ENCODE results near the gene SULT2B1.
A peak's percentile ranks its signal among the peaks of the same experiment; 100 is the strongest.

SULT2B1 gene

GRCh38 chr19:48635263-48635965, 83.4 kb downstream of the SULT2B1 start:
- Histone ChIP-seq H3K18ac (ENCODE audit: low read depth in 1 of 2, low read length in 2 of 2) (peak overlapping the region; percentile 95 to 97), H2BK5ac (ENCODE audit: low read depth, low read length, poor library complexity, severe bottlenecking) (peak overlapping the region; percentile 68), H3K4ac (ENCODE audit: low read depth in 1 of 2, low read length in 2 of 2) (peak overlapping the region; percentile 65 to 77), H2AK5ac (ENCODE audit: low read length, severe bottlenecking) (peak overlapping the region; percentile 97), H3K23ac (ENCODE audit: low read length in 2 of 2) (no peak overlapping the region), H3K27ac (ENCODE audit: low read length, poor library complexity, severe bottlenecking) (peak overlapping the region; percentile 56), H3K9ac (ENCODE audit: low read length) (peak overlapping the region; percentile 99), H3K4me2 (ENCODE audit: low read length, poor library complexity, severe bottlenecking) (peak overlapping the region; percentile 72), H3K14ac (ENCODE audit: low read length in 2 of 2) (no peak overlapping the region), H3K27me3 (ENCODE audit: control insufficient read depth in 1 of 2, insufficient read depth in 1 of 2, low read length in 2 of 2) (peaks cover 0 to 7% of the 10 kb centered on the region in 2 experiments), H2BK12ac (ENCODE audit: low read length in 2 of 2) (peak overlapping the region; percentile 38 to 95), H4K91ac (ENCODE audit: low read length) (peak overlapping the region; percentile 89), H3K36me3 (ENCODE audit: control insufficient read depth in 1 of 2, insufficient read depth in 2 of 2, low read depth in 1 of 2, low read length in 2 of 2) (peaks cover 12 to 18% of the 10 kb centered on the region in 2 experiments), H3K79me1 (replicated peaks; ENCODE audit: low read length, poor library complexity, severe bottlenecking) (no peaks in the 10 kb centered on the region), H3K9me3 (ENCODE audit: control insufficient read depth, low read length) (no peaks in the 10 kb centered on the region), H2BK120ac (ENCODE audit: low read depth, low read length) (peak overlapping the region; percentile 97), H3K4me1 (ENCODE audit: control insufficient read depth, insufficient read depth, low read depth, low read length) (peaks cover 43% of the 10 kb centered on the region), H3K4me3 (ENCODE audit: insufficient read depth in 1 of 2, low read depth in 1 of 2, low read length in 2 of 2) (peak overlapping the region; percentile 68 to 81), H2AFZ (ENCODE audit: low read depth, low read length) (peak overlapping the region; percentile 73), H4K8ac (ENCODE audit: low read length) (peak overlapping the region; percentile 77), H2BK15ac (ENCODE audit: low read depth, poor library complexity, severe bottlenecking) (peak overlapping the region; percentile 74)
- WGBS, result 2% methylated on average over 63 of the region's 67 CpGs
- DNase-seq, result no peak

- peak overlapping the region; percentile 73 for H2AFZ ChIP-seq (ENCODE audit: low read depth, low read length)
- WGBS, result 9% methylated on average over 32 of the region's 35 CpGs
- H3K4ac ChIP-seq (ENCODE audit: low read depth in 1 of 2, low read length in 2 of 2), result peak overlapping the region; percentile 18 to 53
- H3K14ac ChIP-seq (ENCODE audit: low read length in 2 of 2), result peak overlapping the region; percentile 58 to 83
- H4K91ac ChIP-seq (ENCODE audit: low read length), result peak overlapping the region; percentile 45
- H2AK5ac ChIP-seq (ENCODE audit: low read length, severe bottlenecking), result no peak overlapping the region
- H3K9ac ChIP-seq (ENCODE audit: low read length), result peak overlapping the region; percentile 99
- H3K27me3 ChIP-seq (ENCODE audit: control insufficient read depth in 1 of 2, insufficient read depth in 1 of 2, low read length in 2 of 2), result peaks cover 0 to 7% of the 10 kb centered on the region in 2 experiments
- peak overlapping the region; percentile 74 for H2BK15ac ChIP-seq (ENCODE audit: low read depth, poor library complexity, severe bottlenecking)
- peak overlapping the region; percentile 72 for H3K4me2 ChIP-seq (ENCODE audit: low read length, poor library complexity, severe bottlenecking)
- peaks cover 4 to 14% of the 10 kb centered on the region in 2 experiments for H3K36me3 ChIP-seq (ENCODE audit: control insufficient read depth in 1 of 2, insufficient read depth in 2 of 2, low read depth in 1 of 2, low read length in 2 of 2)
- H3K4me1 ChIP-seq (ENCODE audit: control insufficient read depth, insufficient read depth, low read depth, low read length), result peaks cover 37% of the 10 kb centered on the region
- no peak overlapping the region for H3K23ac ChIP-seq (ENCODE audit: low read length in 2 of 2)
- no peak overlapping the region for H3K27ac ChIP-seq (ENCODE audit: low read length, poor library complexity, severe bottlenecking)
- no peaks in the 10 kb centered on the region for H3K9me3 ChIP-seq (ENCODE audit: control insufficient read depth, low read length)
- peak overlapping the region; percentile 77 for H4K8ac ChIP-seq (ENCODE audit: low read length)
- peak overlapping the region; percentile 38 to 79 for H2BK12ac ChIP-seq (ENCODE audit: low read length in 2 of 2)
- H2BK5ac ChIP-seq (ENCODE audit: low read depth, low read length, poor library complexity, severe bottlenecking), result no peak overlapping the region
- no peak for DNase-seq
- no peaks in the 10 kb centered on the region for H3K79me1 ChIP-seq (replicated peaks; ENCODE audit: low read length, poor library complexity, severe bottlenecking)
- peak overlapping the region; percentile 57 for H2BK120ac ChIP-seq (ENCODE audit: low read depth, low read length)
- peak overlapping the region; percentile 48 to 70 for H3K18ac ChIP-seq (ENCODE audit: low read depth in 1 of 2, low read length in 2 of 2)
- H3K4me3 ChIP-seq (ENCODE audit: insufficient read depth in 1 of 2, low read depth in 1 of 2, low read length in 2 of 2), result peak overlapping the region; percentile 68 to 81
These were observed 84.2 kb downstream of the SULT2B1 start for GRCh38 chr19:48635966-48636858.

GRCh38 chr19:48636859-48637448, 85.0 kb downstream of the SULT2B1 start, which contains the start of gene DBP:
Gene DBP, minus strand, starts transcription at chr19:48637379. Its CDS starts 385 bp downstream, at chr19:48636994.
- Histone ChIP-seq H3K23ac (ENCODE audit: low read length in 2 of 2) (peak within 1 kb of the TSS in 1 of 2 experiments; percentile 48), H3K4me1 (ENCODE audit: control insufficient read depth, insufficient read depth, low read depth, low read length) (peaks cover 37% of the 10 kb centered on the region), H4K8ac (ENCODE audit: low read length) (peak within 1 kb of the TSS; percentile 45), H3K18ac (ENCODE audit: low read depth in 1 of 2, low read length in 2 of 2) (peak within 1 kb of the TSS; percentile 48 to 97), H3K27ac (ENCODE audit: low read length, poor library complexity, severe bottlenecking) (peak within 1 kb of the TSS; percentile 93), H3K9ac (ENCODE audit: low read length) (peak within 1 kb of the TSS; percentile 99), H2BK5ac (ENCODE audit: low read depth, low read length, poor library complexity, severe bottlenecking) (peak within 1 kb of the TSS; percentile 5), H2BK12ac (ENCODE audit: low read length in 2 of 2) (peak within 1 kb of the TSS in 1 of 2 experiments; percentile 79), H3K4ac (ENCODE audit: low read depth in 1 of 2, low read length in 2 of 2) (peak within 1 kb of the TSS; percentile 53 to 92), H3K4me3 (ENCODE audit: insufficient read depth in 1 of 2, low read depth in 1 of 2, low read length in 2 of 2) (peak within 1 kb of the TSS; percentile 53 to 81), H4K91ac (ENCODE audit: low read length) (peak within 1 kb of the TSS; percentile 70), H3K27me3 (ENCODE audit: control insufficient read depth in 1 of 2, insufficient read depth in 1 of 2, low read length in 2 of 2) (peaks cover 0 to 7% of the 10 kb centered on the region in 2 experiments), H3K79me1 (replicated peaks; ENCODE audit: low read length, poor library complexity, severe bottlenecking) (no peaks in the 10 kb centered on the region), H2AFZ (ENCODE audit: low read depth, low read length) (peak within 1 kb of the TSS; percentile 36), H3K4me2 (ENCODE audit: low read length, poor library complexity, severe bottlenecking) (peak within 1 kb of the TSS; percentile 72), H2AK5ac (ENCODE audit: low read length, severe bottlenecking) (peak within 1 kb of the TSS; percentile 10), H2BK120ac (ENCODE audit: low read depth, low read length) (peak within 1 kb of the TSS; percentile 86), H3K14ac (ENCODE audit: low read length in 2 of 2) (peak within 1 kb of the TSS; percentile 11 to 58), H3K9me3 (ENCODE audit: control insufficient read depth, low read length) (no peaks in the 10 kb centered on the region), H2BK15ac (ENCODE audit: low read depth, poor library complexity, severe bottlenecking) (peak within 1 kb of the TSS; percentile 60), H3K36me3 (ENCODE audit: control insufficient read depth in 1 of 2, insufficient read depth in 2 of 2, low read depth in 1 of 2, low read length in 2 of 2) (peaks cover 0 to 14% of the 10 kb centered on the region in 2 experiments)
- WGBS, result 2% methylated on average over 39 of the region's 40 CpGs
- no peak for DNase-seq
